Measurements from ENCODE around the gene ARL5C. TPM values are rescaled to one million over a fixed set of nuclear protein-coding genes. Genes with fewer than 3 reads are reported as not detected.

The ARL5C gene
- total and polyA plus RNA-seq, 4 donors: not detected

DNA sequence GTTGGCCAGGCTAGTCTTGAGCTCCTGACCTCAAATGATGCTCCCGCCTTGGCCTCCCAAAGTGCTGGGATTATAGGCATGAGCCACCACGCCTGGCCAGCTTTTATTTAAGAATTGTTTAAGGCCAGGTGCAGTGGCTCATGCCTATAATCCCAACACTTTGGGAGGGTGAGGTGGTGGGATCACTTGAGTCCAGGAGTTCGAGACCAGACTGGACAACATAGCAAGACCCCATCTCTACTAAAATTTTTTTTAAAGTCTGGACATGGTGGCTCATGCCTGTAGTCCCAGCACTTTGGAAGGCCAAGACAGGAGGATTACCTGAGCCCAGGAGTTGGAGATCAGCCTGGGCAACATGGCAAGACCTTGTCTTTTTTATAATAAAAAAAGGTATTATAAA, 19.7 kb downstream of the ARL5C start:
- Histone ChIP-seq H3K27ac (ENCODE audit: low read depth in 1 of 2, low read length in 2 of 2) (no peak overlapping the region), H3K9ac (ENCODE audit: low read depth in 1 of 2, low read length in 2 of 2) (no peak overlapping the region), H3K9me3 (ENCODE audit: control insufficient read depth in 4 of 4, low read length in 3 of 4) (no peaks in the 10 kb centered on the region), H3K27me3 (ENCODE audit: control insufficient read depth in 4 of 4, insufficient read depth in 4 of 4, low read length in 3 of 4) (peaks cover 0 to 5% (median 3%) of the 10 kb centered on the region in 4 donors), H3K4me3 (ENCODE audit: low read depth in 1 of 3, low read length in 3 of 3) (no peak overlapping the region), H3K4me1 (ENCODE audit: control insufficient read depth in 4 of 4, insufficient read depth in 4 of 4, low read length in 3 of 4) (peaks cover 0 to 2% (median under 1%) of the 10 kb centered on the region in 4 donors), H3K36me3 (ENCODE audit: control insufficient read depth in 4 of 4, insufficient read depth in 3 of 4, low read depth in 1 of 4, low read length in 3 of 4) (no peaks in the 10 kb centered on the region)
- TF ChIP-seq FOXA1 (IDR thresholded peaks at IDR 0.05): no peak
- TF ChIP-seq, protein P1, sequence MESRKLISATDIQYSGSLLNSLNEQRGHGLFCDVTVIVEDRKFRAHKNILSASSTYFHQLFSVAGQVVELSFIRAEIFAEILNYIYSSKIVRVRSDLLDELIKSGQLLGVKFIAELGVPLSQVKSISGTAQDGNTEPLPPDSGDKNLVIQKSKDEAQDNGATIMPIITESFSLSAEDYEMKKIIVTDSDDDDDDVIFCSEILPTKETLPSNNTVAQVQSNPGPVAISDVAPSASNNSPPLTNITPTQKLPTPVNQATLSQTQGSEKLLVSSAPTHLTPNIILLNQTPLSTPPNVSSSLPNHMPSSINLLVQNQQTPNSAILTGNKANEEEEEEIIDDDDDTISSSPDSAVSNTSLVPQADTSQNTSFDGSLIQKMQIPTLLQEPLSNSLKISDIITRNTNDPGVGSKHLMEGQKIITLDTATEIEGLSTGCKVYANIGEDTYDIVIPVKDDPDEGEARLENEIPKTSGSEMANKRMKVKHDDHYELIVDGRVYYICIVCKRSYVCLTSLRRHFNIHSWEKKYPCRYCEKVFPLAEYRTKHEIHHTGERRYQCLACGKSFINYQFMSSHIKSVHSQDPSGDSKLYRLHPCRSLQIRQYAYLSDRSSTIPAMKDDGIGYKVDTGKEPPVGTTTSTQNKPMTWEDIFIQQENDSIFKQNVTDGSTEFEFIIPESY (IDR thresholded peaks at IDR 0.05): no peak
- no peak for TF ChIP-seq JUND (IDR thresholded peaks at IDR 0.05)
- no peak for TF ChIP-seq HNF4A (conservative IDR thresholded peaks at IDR 0.05)
- TF ChIP-seq NR2F2 (IDR thresholded peaks at IDR 0.05): no peak
- TF ChIP-seq HNF4G (IDR thresholded peaks at IDR 0.05): no peak
- TF ChIP-seq YY1 (IDR thresholded peaks at IDR 0.05): no peak
- TF ChIP-seq SP1 (IDR thresholded peaks at IDR 0.05): no peak
- no peak for TF ChIP-seq EGR1 (IDR thresholded peaks at IDR 0.05; ENCODE audit: low read depth in 2 of 2)
- TF ChIP-seq, protein P2, sequence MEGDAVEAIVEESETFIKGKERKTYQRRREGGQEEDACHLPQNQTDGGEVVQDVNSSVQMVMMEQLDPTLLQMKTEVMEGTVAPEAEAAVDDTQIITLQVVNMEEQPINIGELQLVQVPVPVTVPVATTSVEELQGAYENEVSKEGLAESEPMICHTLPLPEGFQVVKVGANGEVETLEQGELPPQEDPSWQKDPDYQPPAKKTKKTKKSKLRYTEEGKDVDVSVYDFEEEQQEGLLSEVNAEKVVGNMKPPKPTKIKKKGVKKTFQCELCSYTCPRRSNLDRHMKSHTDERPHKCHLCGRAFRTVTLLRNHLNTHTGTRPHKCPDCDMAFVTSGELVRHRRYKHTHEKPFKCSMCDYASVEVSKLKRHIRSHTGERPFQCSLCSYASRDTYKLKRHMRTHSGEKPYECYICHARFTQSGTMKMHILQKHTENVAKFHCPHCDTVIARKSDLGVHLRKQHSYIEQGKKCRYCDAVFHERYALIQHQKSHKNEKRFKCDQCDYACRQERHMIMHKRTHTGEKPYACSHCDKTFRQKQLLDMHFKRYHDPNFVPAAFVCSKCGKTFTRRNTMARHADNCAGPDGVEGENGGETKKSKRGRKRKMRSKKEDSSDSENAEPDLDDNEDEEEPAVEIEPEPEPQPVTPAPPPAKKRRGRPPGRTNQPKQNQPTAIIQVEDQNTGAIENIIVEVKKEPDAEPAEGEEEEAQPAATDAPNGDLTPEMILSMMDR (IDR thresholded peaks at IDR 0.05; ENCODE audit: low read depth, low read length, missing input control): no peak
- no peak for TF ChIP-seq RXRA (IDR thresholded peaks at IDR 0.05)
- no peak for TF ChIP-seq FOXA2 (IDR thresholded peaks at IDR 0.05)
- no peak for TF ChIP-seq TAF1 (conservative IDR thresholded peaks at IDR 0.05)
- TF ChIP-seq, protein P3, sequence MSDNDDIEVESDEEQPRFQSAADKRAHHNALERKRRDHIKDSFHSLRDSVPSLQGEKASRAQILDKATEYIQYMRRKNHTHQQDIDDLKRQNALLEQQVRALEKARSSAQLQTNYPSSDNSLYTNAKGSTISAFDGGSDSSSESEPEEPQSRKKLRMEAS (IDR thresholded peaks at IDR 0.05): no peak
- TF ChIP-seq, protein P4, sequence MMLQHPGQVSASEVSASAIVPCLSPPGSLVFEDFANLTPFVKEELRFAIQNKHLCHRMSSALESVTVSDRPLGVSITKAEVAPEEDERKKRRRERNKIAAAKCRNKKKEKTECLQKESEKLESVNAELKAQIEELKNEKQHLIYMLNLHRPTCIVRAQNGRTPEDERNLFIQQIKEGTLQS (IDR thresholded peaks at IDR 0.05): no peak
- no peak for TF ChIP-seq RAD21 (IDR thresholded peaks at IDR 0.05)
- 94% methylated on average over 3 of the region's 3 CpGs for WGBS
- DNase-seq (ENCODE audit: low spot score): no peak

DNA sequence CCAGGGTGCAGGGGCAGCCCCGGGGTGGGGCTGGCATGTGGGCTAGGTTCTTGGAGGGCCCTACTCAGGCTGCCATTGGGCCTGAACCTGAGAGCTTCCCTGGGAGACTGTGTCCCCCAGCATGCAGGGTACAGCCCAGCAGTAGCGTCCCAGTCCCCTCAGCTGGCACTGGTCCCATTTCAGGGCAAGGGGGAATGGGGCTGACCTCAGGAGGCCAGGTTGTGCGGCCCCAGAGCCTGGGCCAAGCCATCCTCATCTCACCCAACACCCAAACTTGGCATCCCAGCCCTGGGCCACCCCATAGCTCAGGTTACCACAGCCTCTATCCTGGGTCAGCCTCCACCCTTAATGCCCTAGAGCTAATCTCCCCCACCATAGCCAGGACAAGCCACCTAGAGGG, 20.8 kb downstream of the ARL5C start:
- TF ChIP-seq, protein P1 (IDR thresholded peaks at IDR 0.05): no peak
- TF ChIP-seq GABPA (IDR thresholded peaks at IDR 0.05 in 1 of 2, conservative IDR thresholded peaks at IDR 0.05 in 1 of 2): no peak
- no peaks in the 10 kb centered on the region for H3K4me1 ChIP-seq (ENCODE audit: control insufficient read depth in 4 of 4, insufficient read depth in 4 of 4, low read length in 3 of 4)
- no peaks in the 10 kb centered on the region for H3K27me3 ChIP-seq (ENCODE audit: control insufficient read depth in 4 of 4, insufficient read depth in 4 of 4, low read length in 3 of 4)
- H3K9me3 ChIP-seq (ENCODE audit: control insufficient read depth in 4 of 4, low read length in 3 of 4): no peaks in the 10 kb centered on the region
- no peak for DNase-seq (ENCODE audit: low spot score)
- H3K9ac ChIP-seq (ENCODE audit: low read depth in 1 of 2, low read length in 2 of 2): no peak overlapping the region
- H3K27ac ChIP-seq (ENCODE audit: low read depth in 1 of 2, low read length in 2 of 2): no peak overlapping the region
- H3K36me3 ChIP-seq (ENCODE audit: control insufficient read depth in 4 of 4, insufficient read depth in 3 of 4, low read depth in 1 of 4, low read length in 3 of 4): no peaks in the 10 kb centered on the region
- 79% methylated on average over 3 of the region's 3 CpGs for WGBS
- H3K4me3 ChIP-seq (ENCODE audit: low read depth in 1 of 3, low read length in 3 of 3): no peak overlapping the region

All from liver (tissue), 9 donors.